Activated CD4-positive, alpha-beta T cell treated with anti-CD3 and anti-CD28 coated beads for 36 hours (primary cell): ENCODE measurements around the gene PLA2G3. TPM values are rescaled to one million over a fixed set of nuclear protein-coding genes. Genes with fewer than 3 reads are reported as not detected.

Experiments used
- ATAC-seq: fragments of 200-7000 bp; cut with Tn5 transposase; one replicate; pipeline ENCODE4 v1.10.0; 2021; ENCODE audit warnings: mild to moderate bottlenecking, moderate library complexity
- CTCF ChIA-PET: fragments of 350-600 bp; sonication (Branson Sonifier 250); formaldehyde crosslinking; loops from one replicate; lab custom pipeline; 2021; ENCODE audit warnings: antibody characterized with exemption; lab: Charles Lee
- POLR2A ChIA-PET: fragments of 350-600 bp; sonication (Branson Sonifier 250); formaldehyde crosslinking; loops from one replicate; lab custom pipeline; 2021; ENCODE audit warnings: antibody characterized with exemption, inconsistent platforms; lab: Charles Lee
- DNase-seq: peaks from one replicate; pipeline ENCODE4 v3.0.0-alpha.2; 2020
- H3K27ac Mint-ChIP-seq: one replicate; pipeline ENCODE4 v1.8.0; 2021; ENCODE audit warnings: mixed read lengths
- H3K27me3 Mint-ChIP-seq: one replicate; pipeline ENCODE4 v1.8.0; 2021; ENCODE audit warnings: mixed read lengths
- H3K36me3 Mint-ChIP-seq: one replicate; pipeline ENCODE4 v1.8.0; 2021; ENCODE audit warnings: low read depth, mixed read lengths
- H3K4me1 Mint-ChIP-seq: one replicate; pipeline ENCODE4 v1.8.0; 2021; ENCODE audit warnings: mixed read lengths
- H3K4me3 Mint-ChIP-seq: one replicate; pipeline ENCODE4 v1.8.0; 2021; ENCODE audit warnings: mild to moderate bottlenecking, moderate library complexity, mixed read lengths
- H3K9me3 Mint-ChIP-seq: one replicate; pipeline ENCODE4 v1.8.0; 2021; ENCODE audit warnings: low read depth, mixed read lengths
- intact Hi-C, 2 experiments: fragments of 100-400 bp; cut with DNase I in 1 of 2; cut with micrococcal nuclease in 1 of 2; formaldehyde crosslinking; loops; one replicate each; pipeline versions ENCODE4 v1.14.2 to v1.15.1; 2022 to 2024; cut with DNase I, micrococcal nuclease
- total RNA-seq, 2 experiments: library from RNA; stranded (reverse); gene quantifications; one replicate each; pipeline ENCODE4 v1.2.3, GENCODE V29; 2021

PLA2G3 gene
- total RNA-seq, 2 experiments from 2014 or later: not detected

DNA sequence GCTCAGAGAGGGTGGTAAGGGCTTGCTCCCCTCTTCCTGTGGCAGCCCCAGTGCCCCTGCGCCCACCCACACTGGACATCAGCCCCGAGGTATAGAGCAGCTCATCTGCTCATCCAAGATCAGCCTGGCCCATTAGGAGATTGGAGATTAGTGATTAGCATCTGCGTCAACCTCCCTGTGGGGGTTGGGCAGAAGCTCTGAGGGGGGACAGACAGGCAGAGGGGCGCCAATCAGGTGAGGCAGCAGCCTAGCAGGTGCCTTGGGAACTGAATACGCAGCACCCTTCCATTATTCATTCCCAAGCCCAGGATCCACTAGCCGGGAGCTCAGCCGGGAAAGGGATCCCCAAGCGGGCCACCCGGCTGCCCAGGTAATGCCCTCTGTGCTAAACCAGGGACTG, 48.1 kb downstream of the PLA2G3 start:
- no peak for ATAC-seq
- Mint-ChIP-seq H3K4me3 (no peak overlapping the region), H3K27me3 (no peaks in the 10 kb centered on the region), H3K36me3 (peaks cover 2% of the 10 kb centered on the region), H3K9me3 (no peaks in the 10 kb centered on the region), H3K27ac (no peak overlapping the region), H3K4me1 (no peaks in the 10 kb centered on the region)
- intact Hi-C loops: no loop called here
- no peak for DNase-seq
- CTCF ChIA-PET: no interaction called here
- POLR2A ChIA-PET: no interaction called here

DNA sequence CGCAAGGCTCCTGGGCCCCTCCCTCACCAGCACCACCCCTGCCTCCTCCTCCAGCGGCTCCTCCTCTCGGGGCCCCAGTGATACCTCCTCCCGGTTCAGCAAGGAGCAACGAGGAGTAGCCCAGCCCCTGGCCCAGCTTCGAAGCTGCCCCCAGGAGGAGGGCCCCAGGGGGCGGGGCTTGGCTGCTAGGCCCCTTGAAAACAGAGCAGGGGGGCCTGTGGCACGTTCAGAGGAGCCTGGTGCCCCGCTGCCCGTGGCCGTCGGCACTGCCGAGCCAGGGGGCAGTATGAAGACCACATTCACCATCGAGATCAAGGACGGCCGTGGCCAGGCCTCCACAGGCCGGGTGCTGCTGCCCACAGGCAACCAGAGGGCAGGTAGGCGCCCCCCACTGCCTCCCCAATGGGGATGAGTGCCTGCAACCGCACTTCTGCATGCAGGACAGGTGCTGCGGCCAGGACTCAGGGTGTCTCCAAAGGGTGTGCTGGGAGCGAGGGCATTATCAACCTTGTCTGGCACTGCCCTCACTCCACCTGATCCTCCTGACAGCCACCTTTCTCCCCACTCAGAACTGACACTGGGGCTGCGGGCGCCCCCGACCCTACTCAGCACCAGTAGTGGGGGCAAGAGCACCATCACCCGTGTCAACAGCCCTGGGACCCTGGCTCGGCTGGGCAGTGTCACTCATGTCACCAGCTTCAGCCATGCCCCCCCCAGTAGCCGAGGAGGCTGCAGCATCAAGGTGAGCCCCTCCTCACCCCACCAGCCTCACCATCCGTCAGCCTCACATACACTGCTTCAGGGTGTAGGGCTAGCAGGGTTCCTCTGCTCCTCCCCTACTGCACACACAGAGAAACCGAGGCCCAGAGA, 49.0 kb downstream of the PLA2G3 start:
- DNase-seq (no peak), ATAC-seq (no peak)
- Mint-ChIP-seq H3K27me3 (no peaks in the 10 kb centered on the region), H3K4me1 (no peaks in the 10 kb centered on the region), H3K9me3 (no peaks in the 10 kb centered on the region), H3K36me3 (peaks cover 2% of the 10 kb centered on the region), H3K27ac (no peak overlapping the region), H3K4me3 (no peak overlapping the region)
- POLR2A ChIA-PET: no interaction called here
- CTCF ChIA-PET: no interaction called here
- intact Hi-C loops: no loop called here

GRCh38 chr22:31090217-31091085, 49.9 kb downstream of the PLA2G3 start:
- Mint-ChIP-seq H3K36me3 (peaks cover 2% of the 10 kb centered on the region), H3K9me3 (no peaks in the 10 kb centered on the region), H3K27me3 (no peaks in the 10 kb centered on the region), H3K4me3 (no peak overlapping the region), H3K27ac (no peak overlapping the region), H3K4me1 (no peaks in the 10 kb centered on the region)
- ATAC-seq (no peak), DNase-seq (no peak)
- POLR2A ChIA-PET: no interaction called here
- intact Hi-C loops: no loop called here
- CTCF ChIA-PET: no interaction called here

- ChIA-PET POLR2A (no interaction called here), CTCF (interaction anchor here (1.0 kb wide), 1 partner anchor 144 kb away, joined by 3 read pairs; no protein-coding TSS in a partner anchor)
- intact Hi-C loops: loop anchor here (1.0 to 10.0 kb wide), 6 partner anchors 60 to 1205 kb away; partner anchors contain the start of gene MTMR3 (in 1 of the 2)
- peaks cover 1% of the 10 kb centered on the region for H3K4me1 Mint-ChIP-seq
- H3K27me3 Mint-ChIP-seq: no peaks in the 10 kb centered on the region
- no peak overlapping the region for H3K27ac Mint-ChIP-seq
- peaks cover 2% of the 10 kb centered on the region for H3K36me3 Mint-ChIP-seq
- H3K9me3 Mint-ChIP-seq: no peaks in the 10 kb centered on the region
- no peak overlapping the region for H3K4me3 Mint-ChIP-seq
- ATAC-seq (no peak), DNase-seq (peak; percentile 60)
Observed at GRCh38 chr22:31089160-31090100, 50.9 kb downstream of the PLA2G3 start.

GRCh38 chr22:31088233-31088986, 51.9 kb downstream of the PLA2G3 start:
- DNase-seq (no peak), ATAC-seq (no peak)
- Mint-ChIP-seq H3K4me1 (peaks cover 5% of the 10 kb centered on the region), H3K36me3 (peaks cover 2% of the 10 kb centered on the region), H3K27me3 (no peaks in the 10 kb centered on the region), H3K9me3 (no peaks in the 10 kb centered on the region), H3K27ac (no peak overlapping the region), H3K4me3 (no peak overlapping the region)
- POLR2A ChIA-PET: no interaction called here
- intact Hi-C loops: loop anchor here (2.0 to 10.0 kb wide), 3 partner anchors 142 to 1204 kb away; partner anchors contain the start of gene MTMR3 (in 1 of the 2)
- CTCF ChIA-PET: interaction anchor here (0.9 to 1.0 kb wide), 3 partner anchors 60 to 184 kb away, joined by 3 read pairs; no protein-coding TSS in a partner anchor

GRCh38 chr22:31087744-31088215, 52.5 kb downstream of the PLA2G3 start:
- ChIA-PET CTCF (interaction anchor here (0.9 to 1.0 kb wide), 2 partner anchors 61 to 185 kb away, joined by 3 read pairs; no protein-coding TSS in a partner anchor), POLR2A (interaction anchor here (0.6 kb wide), 1 partner anchor 19 kb away, joined by 3 read pairs; no protein-coding TSS in a partner anchor)
- Mint-ChIP-seq H3K4me3 (no peak overlapping the region), H3K27ac (no peak overlapping the region), H3K27me3 (no peaks in the 10 kb centered on the region), H3K4me1 (peaks cover 11% of the 10 kb centered on the region), H3K36me3 (peaks cover 3% of the 10 kb centered on the region), H3K9me3 (no peaks in the 10 kb centered on the region)
- DNase-seq (no peak), ATAC-seq (no peak)
- intact Hi-C loops: loop anchor here (2.0 to 10.0 kb wide), 3 partner anchors 143 to 1203 kb away; partner anchors contain the start of gene MTMR3 (in 1 of the 2)

DNA sequence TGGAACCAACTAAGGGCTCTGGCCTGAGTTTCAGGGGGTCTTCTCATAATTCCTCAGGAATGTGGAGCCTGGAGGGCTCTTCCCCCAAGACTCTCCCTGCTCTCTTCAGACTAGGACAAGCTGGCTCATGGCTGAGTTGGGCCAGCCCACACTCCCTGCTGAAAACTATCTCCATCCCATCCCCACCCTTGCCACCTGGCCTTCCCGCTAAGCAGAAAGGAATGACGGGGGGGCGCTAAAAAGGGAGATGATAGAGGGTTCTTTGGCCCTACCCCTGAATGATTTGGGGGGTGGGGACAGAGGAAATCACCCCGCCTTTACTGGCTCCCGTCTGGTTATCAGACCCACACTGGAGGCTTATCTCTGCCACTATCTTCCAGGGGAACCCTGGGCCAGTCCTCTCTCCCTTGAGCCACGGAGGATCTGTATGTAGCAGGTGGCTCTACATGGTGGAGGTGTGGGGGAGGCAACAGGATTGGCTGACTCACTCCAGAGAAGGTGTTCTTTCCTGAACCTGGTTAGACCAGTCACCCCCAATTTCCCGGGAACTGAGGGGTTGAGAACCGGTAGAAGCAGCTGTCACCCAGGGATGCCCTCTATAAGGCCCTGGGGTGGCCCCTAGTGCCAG, 53.5 kb downstream of the PLA2G3 start:
- no peak for DNase-seq
- ChIA-PET CTCF (interaction anchor here (0.5 to 3.0 kb wide), 3 partner anchors 9 to 49 kb away, joined by 3 to 13 read pairs (median 3); no protein-coding TSS in a partner anchor), POLR2A (interaction anchor here (0.6 kb wide), 2 partner anchors 18 to 28 kb away, joined by 3 to 6 read pairs; no protein-coding TSS in a partner anchor)
- no peaks in the 10 kb centered on the region for H3K9me3 Mint-ChIP-seq
- H3K4me3 Mint-ChIP-seq: no peak overlapping the region
- no peaks in the 10 kb centered on the region for H3K27me3 Mint-ChIP-seq
- no peak for ATAC-seq
- no peak overlapping the region for H3K27ac Mint-ChIP-seq
- H3K36me3 Mint-ChIP-seq: peaks cover 3% of the 10 kb centered on the region
- intact Hi-C loops: loop anchor here in 1 of 2 experiments (10.0 kb wide), 2 partner anchors 548 to 1202 kb away; partner anchors contain the start of gene MTMR3
- peaks cover 20% of the 10 kb centered on the region for H3K4me1 Mint-ChIP-seq

- Mint-ChIP-seq H3K4me3 (no peak overlapping the region), H3K4me1 (peaks cover 26% of the 10 kb centered on the region), H3K27me3 (no peaks in the 10 kb centered on the region), H3K27ac (no peak overlapping the region), H3K36me3 (peaks cover 3% of the 10 kb centered on the region), H3K9me3 (no peaks in the 10 kb centered on the region)
- no peak for ATAC-seq
- POLR2A ChIA-PET: interaction anchor here (1.5 kb wide), 1 partner anchor 117 kb away, joined by 10 read pairs; the partner anchor contains the start of genes MORC2 and TUG1
- CTCF ChIA-PET: interaction anchor here (0.5 to 3.0 kb wide), 8 partner anchors 10 to 323 kb away, joined by 3 to 13 read pairs (median 4); partner anchors contain the start of gene PIK3IP1
- intact Hi-C loops: loop anchor here (1.0 to 10.0 kb wide), 9 partner anchors 74 to 1201 kb away; partner anchors contain the start of genes SLC35E4 (in 2 of the 2), LIMK2 (in 1 of the 2), MTMR3 (in 1 of the 2) and PIK3IP1 (in 1 of the 2)
- DNase-seq: no peak
Observed at GRCh38 chr22:31085928-31086327, 54.4 kb downstream of the PLA2G3 start.

DNA sequence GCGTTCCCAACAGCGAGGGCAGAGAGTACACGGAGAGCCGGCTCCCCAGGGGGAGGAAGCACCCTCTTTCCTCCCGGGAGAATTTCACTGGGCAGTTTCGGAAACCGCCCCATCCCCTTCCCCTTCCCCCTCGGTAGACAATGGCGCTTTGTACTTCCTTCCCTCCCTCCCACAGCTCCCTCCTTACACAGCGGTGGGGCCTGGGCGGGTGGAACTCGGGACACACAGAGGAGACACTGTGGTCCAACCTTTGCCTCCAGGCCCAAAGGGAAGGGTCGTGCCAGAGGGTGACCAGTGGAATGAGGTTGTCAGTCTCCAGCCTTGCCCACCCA, 54.8 kb downstream of the PLA2G3 start:
- POLR2A ChIA-PET: interaction anchor here (0.5 to 1.5 kb wide), 2 partner anchors 76 to 116 kb away, joined by 3 to 10 read pairs; partner anchors contain the start of genes MORC2 and TUG1
- CTCF ChIA-PET: interaction anchor here (0.6 to 3.2 kb wide), 18 partner anchors 10 to 330 kb away, joined by 3 to 22 read pairs (median 4); partner anchors contain the start of gene PIK3IP1

More for the DNA sequence above, 54.8 kb downstream of the PLA2G3 start:
- Mint-ChIP-seq H3K4me1 (peaks cover 29% of the 10 kb centered on the region), H3K36me3 (peaks cover 3% of the 10 kb centered on the region), H3K27ac (peak overlapping the region; percentile 72), H3K9me3 (no peaks in the 10 kb centered on the region), H3K27me3 (no peaks in the 10 kb centered on the region), H3K4me3 (peak overlapping the region; percentile 82)
- ATAC-seq (no peak), DNase-seq (no peak)
- intact Hi-C loops: loop anchor here (1.0 to 10.0 kb wide), 9 partner anchors 75 to 1201 kb away; partner anchors contain the start of genes SLC35E4 (in 2 of the 2), LIMK2 (in 1 of the 2), MTMR3 (in 1 of the 2) and PIK3IP1 (in 1 of the 2)
